ENCODE measurements around the gene KRT28. TPM values are rescaled to one million over a fixed set of nuclear protein-coding genes. Genes with fewer than 3 reads are reported as not detected.

KRT28 gene
- polyA plus RNA-seq, 2 of the 4 experiments (the other 2 are of a cell fraction) = not detected

GRCh38 chr17:40839194-40839593 lies 39.4 kb upstream of the KRT28 start:
- DNase-seq (ENCODE audit: low read depth in 1 of 2, low spot score in 1 of 2) (no peak), ATAC-seq (no peak), FAIRE-seq (peak; percentile 43)
- no peak for TF ChIP-seq ELK1 (IDR thresholded peaks at IDR 0.05; ENCODE audit: low read depth, low read length)
- TF ChIP-seq ZFP36 (IDR thresholded peaks at IDR 0.05; ENCODE audit: borderline replicate concordance, partially characterized antibody) = no peak
- no peak for TF ChIP-seq ESRRA (IDR thresholded peaks at IDR 0.05; ENCODE audit: borderline replicate concordance, low read length)
- TF ChIP-seq MAFK (IDR thresholded peaks at IDR 0.05; ENCODE audit: partially characterized antibody) = peak; percentile 81
- no peak for TF ChIP-seq ZC3H11A (IDR thresholded peaks at IDR 0.05)
- no peak for TF ChIP-seq KDM5A (IDR thresholded peaks at IDR 0.05)
- no peak for TF ChIP-seq HMGXB4 (CRISPR knock-in tag; IDR thresholded peaks at IDR 0.05; ENCODE audit: borderline replicate concordance)
- 86% methylated on average over 3 of the region's 3 CpGs for WGBS (ENCODE audit: missing lambda C conversion rate)
- no peaks in the 10 kb centered on the region for H3K9me3 ChIP-seq
- no peak overlapping the region for H3K27ac ChIP-seq
- no peaks in the 10 kb centered on the region for H3K4me1 ChIP-seq
- ChIA-PET CTCF (interaction anchor here (0.8 to 4.1 kb wide), 6 partner anchors 16 to 824 kb away, joined by 3 to 21 read pairs (median 4); no protein-coding TSS in a partner anchor), POLR2A (no interaction called here)
- no peak overlapping the region for H3K4me2 ChIP-seq
- H3K4me3 ChIP-seq = no peak overlapping the region

GRCh38 chr17:40836020-40836419 lies 36.3 kb upstream of the KRT28 start:
- ChIA-PET POLR2A (no interaction called here), CTCF (interaction anchor here (0.6 to 1.8 kb wide), 4 partner anchors 21 to 827 kb away, joined by 3 to 6 read pairs (median 4); no protein-coding TSS in a partner anchor)
- no peak for ATAC-seq
- no peak for FAIRE-seq
- no peak for TF ChIP-seq ELK1 (IDR thresholded peaks at IDR 0.05; ENCODE audit: low read depth, low read length)
- Histone ChIP-seq H3K4me3 (no peak overlapping the region), H3K27ac (no peak overlapping the region), H3K4me1 (no peaks in the 10 kb centered on the region), H3K9me3 (no peaks in the 10 kb centered on the region), H3K4me2 (no peak overlapping the region)
- WGBS (ENCODE audit: missing lambda C conversion rate) = 96% methylated on average over 4 of the region's 4 CpGs
- DNase-seq (ENCODE audit: low read depth in 1 of 2, low spot score in 1 of 2) = no peak

- Histone ChIP-seq H3K9me3 (no peaks in the 10 kb centered on the region), H3K4me3 (no peak overlapping the region), H3K4me2 (no peak overlapping the region), H3K27ac (no peak overlapping the region), H3K4me1 (no peaks in the 10 kb centered on the region)
- CTCF ChIA-PET = interaction anchor here (0.9 to 1.4 kb wide), 6 partner anchors 11 to 834 kb away, joined by 3 to 5 read pairs (median 4); partner anchors contain the start of gene KRT10
- DNase-seq (ENCODE audit: low read depth in 1 of 2, low spot score in 1 of 2) (no peak), FAIRE-seq (no peak), ATAC-seq (no peak)
- POLR2A ChIA-PET = interaction anchor here (1.7 kb wide), 1 partner anchor 855 kb away, joined by 5 read pairs; the partner anchor contains the start of gene EIF1
- TF ChIP-seq HES2 (IDR thresholded peaks at IDR 0.05) (no peak), ZNF302 (CRISPR knock-in tag; IDR thresholded peaks at IDR 0.05) (no peak), MAX (IDR thresholded peaks at IDR 0.05) (no peak), PBX3 (IDR thresholded peaks at IDR 0.05) (no peak), MAFK (IDR thresholded peaks at IDR 0.05; ENCODE audit: partially characterized antibody) (peak; percentile 45), POLR2A (IDR thresholded peaks at IDR 0.05; ENCODE audit: low read length) (no peak), JUN (IDR thresholded peaks at IDR 0.05) (no peak)
Observed at GRCh38 chr17:40833882-40834281, 34.1 kb upstream of the KRT28 start.
